Choroid plexus epithelial cell (primary cell): ENCODE results near the gene MVB12B.

ENCODE experiments used
- DNase-seq: peaks from one replicate; pipeline ENCODE4 v3.0.0-alpha.2; 2010; ENCODE audit warnings: low read depth
- H3K4me3 ChIP-seq: 2 replicates; pipeline ENCODE4 v1.5.1; 2011; ENCODE audit warnings: low read depth, mild to moderate bottlenecking, control low read depth, low read length, moderate library complexity
- TF ChIP-seq, protein P1 (sequence below): conservative IDR thresholded peaks from 2 replicates; pipeline ENCODE4 v1.5.1; 2011; ENCODE audit warnings: low read depth, mild to moderate bottlenecking, control low read depth, inconsistent platforms, low read length, moderate library complexity

Gene MVB12B

DNA sequence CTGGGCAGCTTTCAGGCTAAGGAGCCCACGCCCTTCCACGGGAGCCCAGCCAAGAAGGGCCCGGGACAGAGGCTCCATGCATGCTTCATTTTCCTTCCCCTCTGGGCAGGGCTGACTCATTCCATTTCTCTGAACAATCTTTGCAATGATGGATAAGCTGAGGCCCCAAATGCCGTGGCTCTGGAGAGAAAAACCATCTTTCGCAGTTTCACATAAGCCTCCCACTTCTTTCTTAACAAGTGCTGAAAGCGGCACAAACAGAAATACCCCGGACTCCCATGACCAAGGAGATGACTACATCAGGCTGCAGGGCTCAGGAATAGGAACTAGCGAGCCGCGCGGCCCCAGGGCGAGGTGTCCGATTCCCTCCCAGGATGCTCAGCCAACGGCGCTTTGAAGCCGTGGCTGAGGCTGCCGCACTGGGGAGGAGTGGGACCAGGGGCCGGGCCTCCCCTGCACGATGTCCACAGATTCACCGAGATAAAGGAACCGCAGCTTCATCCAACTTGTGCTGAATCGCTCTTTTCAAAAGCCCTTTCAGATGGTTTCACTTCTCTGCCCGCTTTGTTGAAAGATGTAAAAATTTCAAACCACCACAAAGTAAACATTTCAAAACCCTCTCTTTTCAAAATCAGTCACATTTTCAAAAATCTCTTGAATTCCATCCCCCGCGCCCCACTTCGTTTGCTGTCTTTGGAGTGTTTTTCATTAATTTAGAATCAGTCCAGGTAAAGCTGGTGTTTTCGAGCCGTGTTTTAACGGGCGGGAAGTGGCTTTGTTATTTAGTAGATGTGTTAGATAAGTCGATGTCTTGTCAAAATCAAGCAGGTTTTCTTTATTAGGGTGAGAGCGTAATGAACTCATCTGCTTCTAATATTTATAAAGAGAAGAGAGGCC is 190.6 kb downstream of the MVB12B start:
- H3K4me3 ChIP-seq, result peak overlapping the region; percentile 53
- TF ChIP-seq, protein P1, sequence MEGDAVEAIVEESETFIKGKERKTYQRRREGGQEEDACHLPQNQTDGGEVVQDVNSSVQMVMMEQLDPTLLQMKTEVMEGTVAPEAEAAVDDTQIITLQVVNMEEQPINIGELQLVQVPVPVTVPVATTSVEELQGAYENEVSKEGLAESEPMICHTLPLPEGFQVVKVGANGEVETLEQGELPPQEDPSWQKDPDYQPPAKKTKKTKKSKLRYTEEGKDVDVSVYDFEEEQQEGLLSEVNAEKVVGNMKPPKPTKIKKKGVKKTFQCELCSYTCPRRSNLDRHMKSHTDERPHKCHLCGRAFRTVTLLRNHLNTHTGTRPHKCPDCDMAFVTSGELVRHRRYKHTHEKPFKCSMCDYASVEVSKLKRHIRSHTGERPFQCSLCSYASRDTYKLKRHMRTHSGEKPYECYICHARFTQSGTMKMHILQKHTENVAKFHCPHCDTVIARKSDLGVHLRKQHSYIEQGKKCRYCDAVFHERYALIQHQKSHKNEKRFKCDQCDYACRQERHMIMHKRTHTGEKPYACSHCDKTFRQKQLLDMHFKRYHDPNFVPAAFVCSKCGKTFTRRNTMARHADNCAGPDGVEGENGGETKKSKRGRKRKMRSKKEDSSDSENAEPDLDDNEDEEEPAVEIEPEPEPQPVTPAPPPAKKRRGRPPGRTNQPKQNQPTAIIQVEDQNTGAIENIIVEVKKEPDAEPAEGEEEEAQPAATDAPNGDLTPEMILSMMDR, result no peak
- DNase-seq, result peak; percentile 75

DNA sequence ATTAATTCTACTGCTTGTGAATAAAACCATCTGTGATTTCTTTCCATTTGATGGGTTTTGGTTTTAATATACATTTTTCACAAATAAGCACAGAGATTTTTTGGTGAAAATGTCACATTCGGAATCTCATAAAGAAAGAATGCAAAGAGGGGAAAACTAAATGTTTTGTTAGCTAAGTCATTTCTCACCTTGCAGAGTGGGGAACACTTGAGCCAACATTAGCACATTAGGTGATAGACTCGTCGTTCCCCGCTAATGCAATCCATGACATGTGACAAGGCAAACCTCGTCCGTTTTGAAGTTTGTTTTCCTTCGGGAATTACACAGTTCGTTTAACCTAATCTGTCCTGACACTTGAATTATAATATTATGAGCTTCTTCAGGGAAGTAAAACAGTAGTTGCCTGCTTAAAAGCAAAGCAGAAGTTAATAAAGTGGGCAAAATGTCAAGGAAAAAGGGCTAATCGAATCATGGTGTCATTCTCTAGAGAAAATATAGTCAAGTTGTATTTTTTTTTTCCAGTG is 191.3 kb downstream of the MVB12B start:
- no peak overlapping the region for H3K4me3 ChIP-seq
- TF ChIP-seq, protein P1, result no peak
- DNase-seq, result no peak

DNA sequence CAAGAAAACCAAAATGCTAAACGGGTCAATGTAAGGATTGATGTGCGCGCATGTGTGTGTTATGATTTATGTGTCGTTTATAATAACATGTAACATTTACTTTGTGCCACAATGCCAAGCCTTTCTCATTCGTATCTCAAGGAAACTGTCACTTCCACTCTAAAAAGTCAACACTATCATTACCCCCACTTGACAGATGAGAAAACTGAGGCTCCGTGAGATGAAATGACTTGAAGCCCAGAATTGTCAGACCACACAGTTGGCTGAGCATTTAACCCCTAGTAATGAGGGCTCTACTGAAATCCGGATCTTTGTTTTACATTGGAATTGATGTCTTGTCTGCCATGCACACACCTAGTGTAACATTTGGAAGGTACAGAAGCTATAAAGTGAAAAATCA is 192.1 kb downstream of the MVB12B start:
- no peak overlapping the region for H3K4me3 ChIP-seq
- TF ChIP-seq, protein P1, result no peak
- DNase-seq, result no peak

DNA sequence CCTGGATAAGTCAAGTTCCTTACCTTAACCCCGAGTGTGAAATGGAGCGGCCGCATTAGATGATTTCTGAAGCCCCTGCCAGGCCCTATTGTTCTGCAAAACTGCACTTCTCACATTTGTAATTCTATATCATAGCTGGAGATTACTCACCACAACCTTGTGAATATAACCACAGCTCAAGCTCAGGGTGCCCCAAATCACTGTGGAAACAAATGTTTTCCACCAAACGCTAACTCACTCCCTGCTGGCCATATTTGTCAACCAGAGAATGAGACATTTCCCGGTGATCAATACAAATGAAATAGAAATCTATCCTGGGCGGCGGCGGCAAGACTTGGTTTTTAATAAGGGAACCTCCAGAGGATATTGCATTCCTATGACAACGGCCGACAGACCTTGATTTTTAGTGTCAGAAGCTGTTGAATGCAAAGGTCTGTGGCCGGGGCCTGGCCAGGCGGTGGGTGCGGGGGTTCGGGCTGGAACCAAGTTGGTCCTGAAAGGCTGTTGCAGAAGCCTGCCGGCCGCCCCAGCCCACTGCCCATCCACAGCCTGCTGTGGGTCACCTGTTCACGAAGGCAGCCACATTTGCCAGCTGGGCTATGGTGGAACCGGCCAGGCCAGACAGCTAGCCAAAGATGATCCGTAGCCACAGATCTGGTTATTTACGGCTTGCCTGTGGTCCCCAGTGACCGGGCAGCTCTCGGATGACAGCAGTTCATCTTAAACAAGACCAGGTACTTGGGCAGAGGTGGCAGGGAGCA is 193.2 kb downstream of the MVB12B start:
- H3K4me3 ChIP-seq, result no peak overlapping the region
- DNase-seq, result no peak
- TF ChIP-seq, protein P1, result no peak

DNA sequence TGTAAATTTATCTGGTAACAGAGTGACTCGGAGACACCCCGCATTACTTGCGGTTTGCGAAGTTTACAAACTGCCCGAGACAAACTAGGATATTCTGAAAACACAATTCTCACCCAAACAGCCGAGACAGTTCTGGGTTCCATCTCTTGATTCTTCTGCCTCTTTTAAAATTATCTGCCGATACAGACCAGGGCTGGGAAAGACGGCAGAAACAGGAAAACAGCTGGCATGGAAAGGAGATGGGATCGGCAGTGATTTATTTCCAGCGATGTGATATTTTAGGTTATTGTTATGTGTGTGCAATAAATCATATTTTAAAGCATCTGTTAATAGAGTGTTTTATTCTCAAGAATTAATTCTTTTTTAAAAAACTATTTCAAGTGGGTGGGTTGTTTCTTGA is 193.8 kb downstream of the MVB12B start:
- no peak overlapping the region for H3K4me3 ChIP-seq
- TF ChIP-seq, protein P1, result no peak
- no peak for DNase-seq

DNA sequence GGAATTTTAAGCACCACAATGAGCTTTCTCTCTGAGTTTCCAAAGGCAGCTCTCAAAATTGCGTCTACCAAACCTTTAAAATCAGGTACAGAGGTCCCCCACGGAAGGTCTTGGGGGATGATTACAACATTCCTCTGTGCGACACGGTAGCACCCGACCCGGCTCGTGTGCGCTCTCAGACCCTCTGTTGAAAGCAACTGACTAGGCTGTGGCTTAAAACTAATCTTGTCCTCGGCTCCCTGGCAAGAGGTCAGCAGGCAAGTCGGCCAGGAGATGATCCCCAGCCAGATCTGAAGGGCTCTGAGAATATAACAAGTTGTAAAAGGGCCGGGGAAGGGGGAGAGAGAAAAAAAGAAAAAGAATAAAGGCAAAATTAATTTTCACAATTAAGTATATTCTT is 194.5 kb downstream of the MVB12B start:
- TF ChIP-seq, protein P1, result no peak
- no peak for DNase-seq
- H3K4me3 ChIP-seq, result no peak overlapping the region
